Small intestine (tissue), 7 donors: ENCODE results near the gene ADGRL3. TPM values are rescaled to one million over a fixed set of nuclear protein-coding genes. Genes with fewer than 3 reads are reported as not detected.

Experiments
- DNase-seq, 2 donors: peaks; one replicate each; pipeline versions ENCODE4 v3.0.0 to v3.0.0-alpha.2; 2013
- FAIRE-seq: peaks from 2 replicates; lab custom pipeline; 2012; peaks lifted over from hg19 to GRCh38; lab: Jason Lieb, UNC
- H3K27ac ChIP-seq, 3 donors: one replicate each; pipeline ENCODE4 v1.5.1; 2013; ENCODE audit warnings: low read length in 2 of 3, mild to moderate bottlenecking in 2 of 3, control low read depth in 1 of 3, inconsistent platforms in 1 of 3, low read depth in 1 of 3, moderate library complexity in 1 of 3
- H3K27me3 ChIP-seq, 3 donors: one replicate each; pipeline ENCODE4 v1.6.1; 2013; ENCODE audit warnings: low read length in 3 of 3, inconsistent platforms in 1 of 3; ENCODE audit not compliant: control insufficient read depth in 3 of 3, insufficient read depth in 3 of 3
- H3K36me3 ChIP-seq, 3 donors: one replicate each; pipeline ENCODE4 v1.6.1; 2013; ENCODE audit warnings: low read length in 3 of 3, inconsistent platforms in 1 of 3, low read depth in 1 of 3, mild to moderate bottlenecking in 1 of 3, moderate library complexity in 1 of 3; ENCODE audit not compliant: control insufficient read depth in 3 of 3, insufficient read depth in 2 of 3
- H3K4me1 ChIP-seq, 3 donors: one replicate each; pipeline ENCODE4 v1.6.1; 2013; ENCODE audit warnings: low read length in 2 of 3, inconsistent platforms in 1 of 3, low read depth in 1 of 3, mild to moderate bottlenecking in 1 of 3, moderate library complexity in 1 of 3; ENCODE audit not compliant: control insufficient read depth in 3 of 3, insufficient read depth in 2 of 3
- H3K4me3 ChIP-seq, 3 donors: one replicate each; pipeline ENCODE4 v1.5.1; 2013; ENCODE audit warnings: low read length in 3 of 3, control low read depth in 1 of 3, inconsistent platforms in 1 of 3, low read depth in 1 of 3, mild to moderate bottlenecking in 1 of 3, moderate library complexity in 1 of 3
- H3K9me3 ChIP-seq, 2 donors: one replicate each; pipeline ENCODE4 v1.6.1; 2013; ENCODE audit warnings: low read depth in 1 of 2, low read length in 1 of 2; ENCODE audit not compliant: control insufficient read depth in 2 of 2, insufficient read depth in 1 of 2
- WGBS, 3 donors: extraction: QIAGEN DNeasy Blood & Tissue Kit; methylation state at CpG; one replicate each; pipeline ENCODE4 v1.1.7; 2013; 5-methylcytosine and 5-hydroxymethylcytosine counted together
- polyA plus RNA-seq, 4 donors: library from polyadenylated mRNA; stranded (reverse) in 3 of 4; unstranded in 1 of 4; fragments of 200-250 nt in 3 of 4; fragments of 120-200 nt in 1 of 4; gene quantifications; one replicate each; pipeline versions ENCODE4 v1.2.1 to v1.2.3, GENCODE V29; 2013
- donor health status: healthy with polysubstance abuse.
- donor health status: control.
- donor health status: control.
- donor health status: Bipolar disorder and iron deficiency.
- donor health status: healthy.

Gene ADGRL3
- polyA plus RNA-seq, 4 donors = under 0.01 to 7.9 (median 1.3) TPM

- 23 to 52% (median 33%) methylated on average over 1 of the region's 1 CpG for WGBS, 3 donors
- Histone ChIP-seq H3K9me3 (peaks cover 0 to 2% of the 10 kb centered on the region in 2 donors), H3K4me1 (no peaks in the 10 kb centered on the region), H3K4me3 (no peak overlapping the region), H3K27ac (no peak overlapping the region), H3K36me3 (no peaks in the 10 kb centered on the region), H3K27me3 (no peaks in the 10 kb centered on the region)
- DNase-seq = no peak
- no peak for FAIRE-seq
These were observed 585.6 kb downstream of the ADGRL3 start for GRCh38 chr4:61785761-61786160.

DNA sequence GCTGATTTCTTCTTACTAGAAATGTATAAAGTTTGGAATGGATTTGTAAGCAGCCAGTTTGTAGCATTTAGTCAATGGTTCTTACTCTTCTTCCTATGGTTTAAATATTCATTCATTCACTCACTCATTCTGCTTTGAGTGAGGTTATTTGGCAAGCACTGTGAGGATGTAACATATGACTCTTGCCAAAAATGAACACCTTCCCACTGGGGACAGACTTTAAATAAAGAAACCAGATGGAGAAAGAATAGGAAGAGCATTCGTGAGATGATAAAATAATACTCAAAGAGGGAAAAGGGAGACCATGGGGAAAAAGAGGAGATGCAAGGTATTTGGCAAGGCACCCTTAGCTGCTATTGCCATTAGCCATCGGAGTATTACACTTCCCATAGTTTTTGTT is 586.1 kb downstream of the ADGRL3 start:
- DNase-seq (no peak), FAIRE-seq (no peak)
- Histone ChIP-seq H3K27me3 (no peaks in the 10 kb centered on the region), H3K36me3 (no peaks in the 10 kb centered on the region), H3K4me1 (no peaks in the 10 kb centered on the region), H3K27ac (no peak overlapping the region), H3K4me3 (no peak overlapping the region), H3K9me3 (peaks cover 0 to 5% of the 10 kb centered on the region in 2 donors)
- 74 to 81% (median 75%) methylated on average over 2 of the region's 2 CpGs for WGBS, 3 donors

- Histone ChIP-seq H3K4me1 (no peaks in the 10 kb centered on the region), H3K36me3 (no peaks in the 10 kb centered on the region), H3K9me3 (peaks cover 0 to 20% of the 10 kb centered on the region in 2 donors), H3K27ac (no peak overlapping the region), H3K4me3 (no peak overlapping the region), H3K27me3 (no peaks in the 10 kb centered on the region)
- 78 to 82% (median 79%) methylated on average over 6 of the region's 6 CpGs for WGBS, 3 donors
- no peak for DNase-seq
- no peak for FAIRE-seq
These were observed 595.9 kb downstream of the ADGRL3 start for GRCh38 chr4:61795998-61796397.

- Histone ChIP-seq H3K36me3 (no peaks in the 10 kb centered on the region), H3K4me3 (no peak overlapping the region), H3K9me3 (no peaks in the 10 kb centered on the region), H3K4me1 (no peaks in the 10 kb centered on the region), H3K27ac (no peak overlapping the region), H3K27me3 (no peaks in the 10 kb centered on the region)
- WGBS, 3 donors = 51 to 77% (median 72%) methylated on average over 2 of the region's 2 CpGs
- FAIRE-seq = no peak
- no peak for DNase-seq
These were observed 599.7 kb downstream of the ADGRL3 start for GRCh38 chr4:61799794-61800193.

GRCh38 chr4:61805227-61805626 is 605.1 kb downstream of the ADGRL3 start:
- FAIRE-seq = no peak
- H3K4me3 ChIP-seq = no peak overlapping the region
- DNase-seq = no peak
- no peaks in the 10 kb centered on the region for H3K9me3 ChIP-seq
- no peaks in the 10 kb centered on the region for H3K27me3 ChIP-seq
- H3K4me1 ChIP-seq = no peaks in the 10 kb centered on the region
- H3K36me3 ChIP-seq = no peaks in the 10 kb centered on the region
- H3K27ac ChIP-seq = no peak overlapping the region
- 96 to 100% (median 97%) methylated on average over 2 of the region's 2 CpGs for WGBS, 3 donors

GRCh38 chr4:61805979-61806378 is 605.9 kb downstream of the ADGRL3 start:
- no peak for FAIRE-seq
- Histone ChIP-seq H3K27ac (no peak overlapping the region), H3K27me3 (no peaks in the 10 kb centered on the region), H3K9me3 (no peaks in the 10 kb centered on the region), H3K4me1 (no peaks in the 10 kb centered on the region), H3K4me3 (no peak overlapping the region), H3K36me3 (no peaks in the 10 kb centered on the region)
- 57 to 67% (median 62%) methylated on average over 2 of the region's 2 CpGs for WGBS, 3 donors
- DNase-seq = no peak

GRCh38 chr4:61812171-61812570 is 612.0 kb downstream of the ADGRL3 start:
- Histone ChIP-seq H3K4me3 (no peak overlapping the region), H3K27ac (no peak overlapping the region), H3K36me3 (no peaks in the 10 kb centered on the region), H3K9me3 (peaks cover 3 to 8% of the 10 kb centered on the region in 2 donors), H3K4me1 (no peaks in the 10 kb centered on the region), H3K27me3 (no peaks in the 10 kb centered on the region)
- FAIRE-seq (no peak), DNase-seq (no peak)
- WGBS, 3 donors = 48 to 78% (median 57%) methylated on average over 2 of the region's 2 CpGs

- H3K4me3 ChIP-seq = no peak overlapping the region
- DNase-seq (no peak), FAIRE-seq (no peak)
- WGBS, 3 donors = 81 to 91% (median 91%) methylated on average over 3 to 4 of the region's 4 CpGs
- no peaks in the 10 kb centered on the region for H3K36me3 ChIP-seq
- no peak overlapping the region for H3K27ac ChIP-seq
- H3K27me3 ChIP-seq = no peaks in the 10 kb centered on the region
- H3K9me3 ChIP-seq = peaks cover 3 to 17% of the 10 kb centered on the region in 2 donors
- H3K4me1 ChIP-seq = no peaks in the 10 kb centered on the region
These were observed 616.9 kb downstream of the ADGRL3 start for GRCh38 chr4:61817071-61817470.

- 35 to 60% (median 53%) methylated on average over 3 of the region's 3 CpGs for WGBS, 3 donors
- H3K4me3 ChIP-seq = no peak overlapping the region
- FAIRE-seq (no peak), DNase-seq (no peak)
- peaks cover 3 to 17% of the 10 kb centered on the region in 2 donors for H3K9me3 ChIP-seq
- H3K27me3 ChIP-seq = no peaks in the 10 kb centered on the region
- no peak overlapping the region for H3K27ac ChIP-seq
- no peaks in the 10 kb centered on the region for H3K4me1 ChIP-seq
- H3K36me3 ChIP-seq = no peaks in the 10 kb centered on the region
These were observed 620.0 kb downstream of the ADGRL3 start for GRCh38 chr4:61820136-61820535.
